GM12873 (cell line): Measurements from ENCODE around the gene G6PC2.

Experiments used
- CTCF ChIP-seq: IDR thresholded peaks from 2 replicates; pipeline ENCODE4 v1.5.1; 2012; ENCODE audit warnings: low read depth, mild to moderate bottlenecking, moderate library complexity, low read length, control low read depth; ENCODE audit not compliant: insufficient read depth; ENCODE audit errors: missing control alignments

Gene G6PC2

DNA sequence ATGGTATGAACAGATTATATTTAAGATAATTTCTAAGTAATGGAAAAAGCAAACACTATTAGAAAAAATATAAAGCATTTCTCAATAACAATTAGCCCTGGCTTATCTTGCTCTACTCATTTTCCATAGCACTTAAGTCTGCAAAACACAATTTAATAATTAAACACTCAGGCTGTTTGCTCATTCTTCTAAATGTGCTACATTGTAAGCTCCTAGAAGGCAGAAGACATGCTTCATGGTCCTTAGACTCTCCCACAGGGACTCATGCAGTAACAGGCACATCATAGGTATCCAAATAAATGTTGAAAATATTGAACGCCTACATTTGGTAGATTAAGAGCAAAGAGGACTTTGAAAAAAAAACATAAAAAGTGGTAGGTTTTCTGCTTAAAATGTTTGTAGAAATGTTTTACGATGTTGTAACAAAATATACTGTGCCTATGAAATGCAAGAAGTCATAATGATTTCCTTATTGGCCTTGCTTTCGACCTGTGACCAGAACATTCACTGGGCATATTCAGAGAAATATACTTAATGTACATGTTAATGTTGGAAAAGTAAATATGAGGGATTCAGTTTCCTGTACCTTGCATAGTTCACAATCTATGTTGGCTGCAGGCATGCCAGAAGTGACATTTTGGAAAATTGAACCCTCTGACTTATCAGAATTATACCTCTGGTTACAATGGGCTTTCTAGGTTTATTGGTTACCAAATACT is 27.2 kb downstream of the G6PC2 start:
- TF ChIP-seq CTCF: no peak

DNA sequence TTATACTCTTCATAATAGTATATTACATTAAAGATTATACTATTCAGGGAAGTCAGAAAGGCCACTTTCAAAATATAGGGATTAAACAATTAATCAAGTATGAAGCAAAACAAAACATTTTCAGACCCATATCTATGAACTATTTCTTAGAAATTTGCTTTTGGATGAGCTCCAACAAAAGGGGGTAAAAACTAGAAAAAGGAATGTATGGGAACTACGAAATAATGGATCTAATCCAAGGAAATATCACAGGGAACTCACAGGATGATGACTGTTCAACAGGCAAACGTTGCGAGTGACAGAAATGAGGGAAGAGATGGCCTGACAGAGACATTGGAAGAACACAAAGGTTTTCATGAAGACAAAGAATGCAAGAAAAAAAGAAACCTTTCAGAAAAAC is 27.9 kb downstream of the G6PC2 start:
- TF ChIP-seq CTCF: no peak

DNA sequence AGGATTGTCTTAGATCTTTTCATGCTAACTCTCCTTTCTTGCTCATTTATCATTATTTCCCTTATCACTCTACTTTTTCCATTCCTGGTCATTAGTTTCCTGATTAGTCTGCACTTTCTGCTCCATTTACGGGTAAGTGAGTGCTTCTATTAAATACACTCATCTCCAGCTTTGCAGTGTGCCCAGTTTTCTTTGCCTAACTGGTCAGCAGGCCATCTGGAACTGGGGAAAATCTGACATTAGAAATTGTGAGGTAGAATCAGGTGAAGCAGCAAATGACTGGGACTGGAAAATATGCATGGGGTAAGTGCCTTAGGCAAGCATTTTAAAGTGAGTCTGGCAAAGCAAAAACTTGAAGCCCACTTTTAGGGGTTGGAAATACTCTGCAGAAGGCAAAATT is 29.2 kb downstream of the G6PC2 start:
- TF ChIP-seq CTCF: no peak

- TF ChIP-seq CTCF: no peak
Observed at GRCh38 chr2:168934826-168935225, 33.7 kb downstream of the G6PC2 start.

GRCh38 chr2:168935810-168936581 is 34.9 kb downstream of the G6PC2 start:
- no peak for TF ChIP-seq CTCF

GRCh38 chr2:168939061-168939460 is 38.0 kb downstream of the G6PC2 start:
- no peak for TF ChIP-seq CTCF

GRCh38 chr2:168939918-168940317 is 38.8 kb downstream of the G6PC2 start:
- TF ChIP-seq CTCF: no peak
